Measurements from ENCODE around the gene KIF26B.

KIF26B gene

DNA sequence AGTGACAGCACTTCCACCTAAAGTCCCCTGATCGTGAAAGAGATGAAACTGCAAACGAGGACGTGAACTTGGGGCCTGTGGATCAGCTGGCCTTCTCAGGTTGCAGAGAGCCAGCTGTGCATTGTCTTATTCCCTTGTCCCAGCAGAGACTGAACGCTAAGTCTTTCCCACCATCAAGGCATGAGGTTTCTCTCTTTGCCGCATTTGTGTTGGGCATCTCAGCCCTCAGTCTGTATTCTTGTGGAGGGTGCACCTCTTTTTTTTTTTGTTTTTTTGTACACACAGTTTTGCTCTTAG, 71.4 kb downstream of the KIF26B start:
- H3K27ac ChIP-seq = no peak overlapping the region
- no peaks in the 10 kb centered on the region for H3K36me3 ChIP-seq
- no peaks in the 10 kb centered on the region for H3K27me3 ChIP-seq (ENCODE audit: insufficient read depth, low read depth, severe bottlenecking)
- TF ChIP-seq, protein P1, sequence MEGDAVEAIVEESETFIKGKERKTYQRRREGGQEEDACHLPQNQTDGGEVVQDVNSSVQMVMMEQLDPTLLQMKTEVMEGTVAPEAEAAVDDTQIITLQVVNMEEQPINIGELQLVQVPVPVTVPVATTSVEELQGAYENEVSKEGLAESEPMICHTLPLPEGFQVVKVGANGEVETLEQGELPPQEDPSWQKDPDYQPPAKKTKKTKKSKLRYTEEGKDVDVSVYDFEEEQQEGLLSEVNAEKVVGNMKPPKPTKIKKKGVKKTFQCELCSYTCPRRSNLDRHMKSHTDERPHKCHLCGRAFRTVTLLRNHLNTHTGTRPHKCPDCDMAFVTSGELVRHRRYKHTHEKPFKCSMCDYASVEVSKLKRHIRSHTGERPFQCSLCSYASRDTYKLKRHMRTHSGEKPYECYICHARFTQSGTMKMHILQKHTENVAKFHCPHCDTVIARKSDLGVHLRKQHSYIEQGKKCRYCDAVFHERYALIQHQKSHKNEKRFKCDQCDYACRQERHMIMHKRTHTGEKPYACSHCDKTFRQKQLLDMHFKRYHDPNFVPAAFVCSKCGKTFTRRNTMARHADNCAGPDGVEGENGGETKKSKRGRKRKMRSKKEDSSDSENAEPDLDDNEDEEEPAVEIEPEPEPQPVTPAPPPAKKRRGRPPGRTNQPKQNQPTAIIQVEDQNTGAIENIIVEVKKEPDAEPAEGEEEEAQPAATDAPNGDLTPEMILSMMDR (IDR thresholded peaks at IDR 0.05; ENCODE audit: low read depth, low read length) = no peak
- DNase-seq = no peak
- no peaks in the 10 kb centered on the region for H3K9me3 ChIP-seq (ENCODE audit: severe bottlenecking)
- H3K4me3 ChIP-seq (ENCODE audit: low read depth, low read length) = no peak overlapping the region

DNA sequence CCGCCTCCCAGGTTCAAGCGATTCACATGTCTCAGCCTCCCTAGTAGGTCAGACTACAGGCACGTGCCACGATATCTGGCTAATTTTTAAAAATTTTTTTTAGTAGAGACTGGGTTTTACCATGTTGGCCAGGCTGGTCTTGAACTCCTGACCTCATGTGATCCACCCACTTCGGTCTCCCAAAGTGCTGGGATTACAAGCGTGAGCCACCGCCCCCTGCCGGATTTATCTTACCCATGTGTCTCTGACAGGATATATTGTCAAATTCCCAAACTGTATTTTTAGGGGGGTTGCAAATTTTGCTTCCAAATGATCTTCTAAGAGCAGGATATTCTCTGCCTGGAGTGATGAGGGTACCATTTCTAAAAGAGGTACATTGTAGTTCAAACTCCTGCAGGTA, 74.3 kb downstream of the KIF26B start:
- H3K4me3 ChIP-seq (ENCODE audit: low read depth, low read length) = no peak overlapping the region
- no peaks in the 10 kb centered on the region for H3K27me3 ChIP-seq (ENCODE audit: insufficient read depth, low read depth, severe bottlenecking)
- no peaks in the 10 kb centered on the region for H3K9me3 ChIP-seq (ENCODE audit: severe bottlenecking)
- H3K36me3 ChIP-seq = no peaks in the 10 kb centered on the region
- DNase-seq = no peak
- no peak overlapping the region for H3K27ac ChIP-seq
- TF ChIP-seq, protein P1 (IDR thresholded peaks at IDR 0.05; ENCODE audit: low read depth, low read length) = no peak

DNA sequence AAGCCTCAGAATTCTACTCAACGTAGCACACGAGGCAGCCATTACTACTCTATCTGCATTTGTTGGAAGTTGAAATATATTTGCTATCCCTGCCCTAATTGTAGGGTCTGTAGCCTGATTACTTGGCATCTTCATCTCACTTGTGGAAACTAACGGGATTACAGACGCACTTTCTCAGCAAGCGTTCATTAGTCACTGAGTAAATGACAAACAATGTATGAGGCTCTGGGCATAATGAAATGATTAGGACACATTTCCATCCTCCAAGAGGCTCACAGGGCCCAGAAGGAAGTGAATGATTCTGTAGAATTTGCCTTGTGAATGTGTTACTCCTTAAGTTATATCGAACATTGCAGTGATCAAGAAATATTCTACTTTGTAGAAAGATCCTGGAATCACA, 78.1 kb downstream of the KIF26B start:
- TF ChIP-seq, protein P1 (IDR thresholded peaks at IDR 0.05; ENCODE audit: low read depth, low read length) = no peak
- Histone ChIP-seq H3K27me3 (ENCODE audit: insufficient read depth, low read depth, severe bottlenecking) (no peaks in the 10 kb centered on the region), H3K36me3 (no peaks in the 10 kb centered on the region), H3K27ac (no peak overlapping the region), H3K9me3 (ENCODE audit: severe bottlenecking) (no peaks in the 10 kb centered on the region), H3K4me3 (ENCODE audit: low read depth, low read length) (no peak overlapping the region)
- no peak for DNase-seq

DNA sequence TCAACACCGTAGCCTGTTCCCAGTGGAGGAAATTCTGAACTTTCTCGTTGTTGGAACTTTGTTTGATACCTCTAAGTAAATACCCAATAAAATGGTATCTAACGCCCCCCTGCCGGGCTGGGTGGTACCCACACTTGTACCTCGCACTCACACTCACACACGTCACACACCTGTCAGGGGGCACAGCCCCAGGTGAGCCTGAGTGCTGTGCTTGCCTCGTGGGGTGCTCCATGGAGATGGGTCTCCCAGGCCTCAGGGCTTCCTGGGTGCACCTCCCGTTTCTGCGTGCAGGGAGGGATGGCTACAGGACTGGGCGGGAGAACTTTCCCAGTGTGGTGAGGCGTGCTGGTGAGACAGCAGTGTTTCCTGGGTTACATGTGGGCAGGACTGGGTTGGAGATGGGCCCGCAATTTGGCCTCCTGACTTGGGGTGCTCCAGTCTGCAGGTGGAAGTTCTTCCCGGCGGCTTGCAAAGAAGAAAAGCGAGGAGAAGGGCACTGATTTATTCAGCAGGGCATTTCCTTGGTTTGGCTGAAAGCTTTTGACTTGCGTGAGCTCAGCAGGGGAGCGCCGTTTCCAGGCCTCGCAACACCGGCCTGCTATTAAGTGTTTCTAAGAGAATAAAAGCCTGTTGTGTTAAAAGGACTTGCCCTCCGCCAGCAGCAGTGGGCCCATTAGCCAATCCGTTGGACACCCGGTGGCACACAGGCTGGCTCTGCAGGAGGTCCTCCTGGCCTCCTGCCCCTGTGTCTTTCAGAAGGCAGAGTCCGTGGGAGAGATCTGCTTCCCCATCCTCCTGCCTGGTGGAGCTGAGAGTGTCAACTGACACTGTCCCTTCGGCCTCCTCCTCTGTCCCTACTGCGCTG, 79.7 kb downstream of the KIF26B start:
- H3K27ac ChIP-seq = no peak overlapping the region
- H3K9me3 ChIP-seq (ENCODE audit: severe bottlenecking) = no peaks in the 10 kb centered on the region
- DNase-seq = no peak
- H3K4me3 ChIP-seq (ENCODE audit: low read depth, low read length) = no peak overlapping the region
- TF ChIP-seq, protein P1 (IDR thresholded peaks at IDR 0.05; ENCODE audit: low read depth, low read length) = no peak
- H3K27me3 ChIP-seq (ENCODE audit: insufficient read depth, low read depth, severe bottlenecking) = peaks cover 2% of the 10 kb centered on the region
- no peaks in the 10 kb centered on the region for H3K36me3 ChIP-seq

GRCh38 chr1:245235156-245235555, 80.4 kb downstream of the KIF26B start:
- H3K36me3 ChIP-seq = no peaks in the 10 kb centered on the region
- TF ChIP-seq, protein P1 (IDR thresholded peaks at IDR 0.05; ENCODE audit: low read depth, low read length) = no peak
- no peak overlapping the region for H3K27ac ChIP-seq
- no peaks in the 10 kb centered on the region for H3K9me3 ChIP-seq (ENCODE audit: severe bottlenecking)
- H3K27me3 ChIP-seq (ENCODE audit: insufficient read depth, low read depth, severe bottlenecking) = peaks cover 6% of the 10 kb centered on the region
- H3K4me3 ChIP-seq (ENCODE audit: low read depth, low read length) = no peak overlapping the region
- DNase-seq = no peak

Data from WERI-Rb-1 (cell line).